ES-I3 (cell line): ENCODE data around the gene MN1.
A peak's percentile ranks its signal among the peaks of the same experiment; 100 is the strongest.

Source experiments
- H3K36me3 ChIP-seq: 2 replicates; pipeline ENCODE4 v1.6.1; 2013; ENCODE audit warnings: mild to moderate bottlenecking, low read length, control low read depth, moderate library complexity; ENCODE audit not compliant: insufficient read depth
- H3K4me1 ChIP-seq: 2 replicates; pipeline ENCODE4 v1.6.1; 2013; ENCODE audit warnings: mild to moderate bottlenecking, control low read depth, low read length; ENCODE audit not compliant: insufficient read depth
- H3K9ac ChIP-seq: 2 replicates; pipeline ENCODE4 v1.6.1; 2013; ENCODE audit warnings: low read depth, mild to moderate bottlenecking, low read length, moderate library complexity
- H3K9me3 ChIP-seq: 2 replicates; pipeline ENCODE4 v1.6.1; 2013; ENCODE audit warnings: mild to moderate bottlenecking, low read length, moderate library complexity; ENCODE audit not compliant: control insufficient read depth, insufficient read depth

Gene MN1

GRCh38 chr22:27760474-27760873 is 41.1 kb downstream of the MN1 start:
- no peaks in the 10 kb centered on the region; the same call in 1 of the 2 replicates for H3K36me3 ChIP-seq
- H3K9me3 ChIP-seq: no peaks in the 10 kb centered on the region
- H3K4me1 ChIP-seq: peaks cover 12% of the 10 kb centered on the region; the same call in 1 of the 2 replicates
- H3K9ac ChIP-seq: no peak overlapping the region

GRCh38 chr22:27757928-27758525 is 43.5 kb downstream of the MN1 start:
- no peak overlapping the region for H3K9ac ChIP-seq
- H3K36me3 ChIP-seq: no peaks in the 10 kb centered on the region; the same call in 1 of the 2 replicates
- H3K4me1 ChIP-seq: peaks cover 12% of the 10 kb centered on the region; the same call in 1 of the 2 replicates
- H3K9me3 ChIP-seq: no peaks in the 10 kb centered on the region

- H3K36me3 ChIP-seq: no peaks in the 10 kb centered on the region; the same call in 1 of the 2 replicates
- peaks cover 8% of the 10 kb centered on the region; the same call in 1 of the 2 replicates for H3K4me1 ChIP-seq
- no peak overlapping the region for H3K9ac ChIP-seq
- H3K9me3 ChIP-seq: no peaks in the 10 kb centered on the region
These were observed 45.3 kb downstream of the MN1 start for GRCh38 chr22:27756212-27756660.

GRCh38 chr22:27755521-27756211 is 45.9 kb downstream of the MN1 start:
- Histone ChIP-seq H3K36me3 (no peaks in the 10 kb centered on the region; the same call in 1 of the 2 replicates), H3K4me1 (peaks cover 14% of the 10 kb centered on the region; the same call in 1 of the 2 replicates), H3K9ac (no peak overlapping the region), H3K9me3 (no peaks in the 10 kb centered on the region)

GRCh38 chr22:27754888-27755480 is 46.6 kb downstream of the MN1 start:
- H3K4me1 ChIP-seq: peaks cover 20% of the 10 kb centered on the region
- H3K36me3 ChIP-seq: no peaks in the 10 kb centered on the region; the same call in 1 of the 2 replicates
- no peak overlapping the region for H3K9ac ChIP-seq
- no peaks in the 10 kb centered on the region for H3K9me3 ChIP-seq

GRCh38 chr22:27754247-27754887 is 47.2 kb downstream of the MN1 start:
- H3K4me1 ChIP-seq: peaks cover 26% of the 10 kb centered on the region
- H3K9me3 ChIP-seq: no peaks in the 10 kb centered on the region
- no peak overlapping the region for H3K9ac ChIP-seq
- H3K36me3 ChIP-seq: no peaks in the 10 kb centered on the region; the same call in 1 of the 2 replicates

GRCh38 chr22:27752771-27753170 is 48.8 kb downstream of the MN1 start:
- Histone ChIP-seq H3K36me3 (no peaks in the 10 kb centered on the region; the same call in 1 of the 2 replicates), H3K9me3 (no peaks in the 10 kb centered on the region), H3K9ac (no peak overlapping the region), H3K4me1 (peaks cover 31% of the 10 kb centered on the region)

- peaks cover 31% of the 10 kb centered on the region for H3K4me1 ChIP-seq
- H3K36me3 ChIP-seq: no peaks in the 10 kb centered on the region
- no peaks in the 10 kb centered on the region for H3K9me3 ChIP-seq
- H3K9ac ChIP-seq: no peak overlapping the region
These were observed 49.4 kb downstream of the MN1 start for GRCh38 chr22:27752141-27752540.

- no peak overlapping the region for H3K9ac ChIP-seq
- peaks cover 32% of the 10 kb centered on the region for H3K4me1 ChIP-seq
- H3K36me3 ChIP-seq: no peaks in the 10 kb centered on the region
- no peaks in the 10 kb centered on the region for H3K9me3 ChIP-seq
These were observed 50.1 kb downstream of the MN1 start for GRCh38 chr22:27751277-27752070.

- Histone ChIP-seq H3K9ac (no peak overlapping the region), H3K36me3 (no peaks in the 10 kb centered on the region), H3K4me1 (peaks cover 37% of the 10 kb centered on the region), H3K9me3 (no peaks in the 10 kb centered on the region)
These were observed 50.8 kb downstream of the MN1 start for GRCh38 chr22:27750584-27751265.

- Histone ChIP-seq H3K9me3 (no peaks in the 10 kb centered on the region), H3K4me1 (peaks cover 44% of the 10 kb centered on the region), H3K9ac (no peak overlapping the region), H3K36me3 (no peaks in the 10 kb centered on the region)
These were observed 51.8 kb downstream of the MN1 start for GRCh38 chr22:27749597-27750225.

- H3K4me1 ChIP-seq: peaks cover 44% of the 10 kb centered on the region
- H3K9ac ChIP-seq: peak overlapping the region; percentile 20; the same call in 1 of the 2 replicates
- no peaks in the 10 kb centered on the region for H3K9me3 ChIP-seq
- no peaks in the 10 kb centered on the region for H3K36me3 ChIP-seq
These were observed 52.8 kb downstream of the MN1 start for GRCh38 chr22:27748751-27749191.

GRCh38 chr22:27748349-27748748 is 53.2 kb downstream of the MN1 start:
- H3K4me1 ChIP-seq: peaks cover 44% of the 10 kb centered on the region
- H3K36me3 ChIP-seq: no peaks in the 10 kb centered on the region
- H3K9me3 ChIP-seq: no peaks in the 10 kb centered on the region
- H3K9ac ChIP-seq: no peak overlapping the region
